NCI-H2107 (cell line): ENCODE data around the gene SLC2A1.

Source experiments
- DNase-seq: peaks from one replicate; lab custom pipeline; 2025; lab: John Stamatoyannopoulos, UW

The SLC2A1 gene

GRCh38 chr1:42941640-42942330 lies 16.9 kb downstream of the SLC2A1 start:
- peak; percentile 47 for DNase-seq

GRCh38 chr1:42940851-42941639 lies 17.6 kb downstream of the SLC2A1 start:
- DNase-seq = no peak

- no peak for DNase-seq
Measured at GRCh38 chr1:42938645-42939615, 19.7 kb downstream of the SLC2A1 start.

- no peak for DNase-seq
Measured at GRCh38 chr1:42937836-42938644, 20.6 kb downstream of the SLC2A1 start.

GRCh38 chr1:42937141-42937696 lies 21.4 kb downstream of the SLC2A1 start:
- no peak for DNase-seq

GRCh38 chr1:42936309-42937078 lies 22.2 kb downstream of the SLC2A1 start:
- DNase-seq = no peak

GRCh38 chr1:42935971-42936308 lies 22.7 kb downstream of the SLC2A1 start:
- DNase-seq = no peak

GRCh38 chr1:42935313-42935895 lies 23.3 kb downstream of the SLC2A1 start:
- DNase-seq = no peak

- no peak for DNase-seq
Measured at GRCh38 chr1:42934541-42935312, 23.9 kb downstream of the SLC2A1 start.

- no peak for DNase-seq
Measured at GRCh38 chr1:42933610-42934491, 24.8 kb downstream of the SLC2A1 start.

GRCh38 chr1:42933060-42933586 lies 25.5 kb downstream of the SLC2A1 start:
- DNase-seq = no peak

GRCh38 chr1:42932442-42932941 lies 26.2 kb downstream of the SLC2A1 start:
- no peak for DNase-seq

- DNase-seq = no peak
Measured at GRCh38 chr1:42931911-42932422, 26.7 kb downstream of the SLC2A1 start.

GRCh38 chr1:42931108-42931539 lies 27.5 kb downstream of the SLC2A1 start:
- DNase-seq = no peak

GRCh38 chr1:42930178-42931107 lies 28.2 kb downstream of the SLC2A1 start:
- DNase-seq = no peak

GRCh38 chr1:42929434-42930177 lies 29.1 kb downstream of the SLC2A1 start:
- DNase-seq = no peak
